ENCODE results near the gene SPSB4.

SPSB4 gene

GRCh38 chr3:141055136-141055535 is 4.0 kb downstream of the SPSB4 start:
- no peak for DNase-seq (ENCODE audit: low spot score)

GRCh38 chr3:141055536-141056445 is 4.6 kb downstream of the SPSB4 start:
- DNase-seq (ENCODE audit: low spot score): no peak

DNA sequence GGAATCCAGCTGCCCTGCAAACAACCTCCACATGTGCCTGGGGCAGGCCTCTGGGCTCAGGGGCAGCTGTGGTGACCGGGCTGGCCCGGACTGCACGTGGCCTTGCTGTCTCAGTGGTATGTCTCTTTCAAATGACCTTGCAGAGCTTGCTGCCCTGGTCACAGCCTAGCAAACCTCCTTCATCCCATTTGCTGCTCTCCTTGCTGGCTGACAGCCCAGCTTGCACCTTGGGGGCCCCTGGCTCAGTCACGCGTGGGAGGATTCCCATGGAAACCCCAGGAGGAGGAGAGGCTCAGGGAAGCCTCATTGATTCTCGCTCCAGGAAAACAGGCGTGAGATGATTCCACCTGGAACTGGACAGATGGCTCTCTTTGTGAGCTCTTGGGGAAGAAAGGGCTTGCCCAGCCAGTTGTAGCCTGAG is 5.6 kb downstream of the SPSB4 start:
- DNase-seq (ENCODE audit: low spot score): no peak

DNA sequence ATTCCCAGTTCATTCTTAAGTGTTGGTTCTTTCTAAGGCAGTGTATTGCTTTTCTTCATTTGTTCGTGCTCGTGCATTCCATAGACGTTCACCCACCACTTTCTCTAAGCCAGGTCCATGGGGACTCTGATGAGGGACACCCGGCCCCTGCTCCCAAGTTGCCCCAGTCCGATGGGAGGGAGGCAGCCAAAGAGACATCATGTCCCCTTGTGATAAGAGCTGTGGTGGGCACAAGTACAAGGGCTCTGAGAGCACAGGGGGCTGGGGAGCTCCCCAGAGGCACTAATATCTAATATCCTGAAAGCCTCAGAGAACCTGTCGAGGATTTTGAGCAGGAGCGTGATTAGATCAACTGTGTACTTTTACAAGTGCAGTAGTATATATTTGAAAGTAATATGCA is 6.3 kb downstream of the SPSB4 start:
- DNase-seq (ENCODE audit: low spot score): no peak

GRCh38 chr3:141057946-141058800 is 7.0 kb downstream of the SPSB4 start:
- DNase-seq (ENCODE audit: low spot score): no peak

- no peak for DNase-seq (ENCODE audit: low spot score)
These were observed 7.8 kb downstream of the SPSB4 start for GRCh38 chr3:141058996-141059395.

GRCh38 chr3:141059816-141060215 is 8.7 kb downstream of the SPSB4 start:
- no peak for DNase-seq (ENCODE audit: low spot score)

DNA sequence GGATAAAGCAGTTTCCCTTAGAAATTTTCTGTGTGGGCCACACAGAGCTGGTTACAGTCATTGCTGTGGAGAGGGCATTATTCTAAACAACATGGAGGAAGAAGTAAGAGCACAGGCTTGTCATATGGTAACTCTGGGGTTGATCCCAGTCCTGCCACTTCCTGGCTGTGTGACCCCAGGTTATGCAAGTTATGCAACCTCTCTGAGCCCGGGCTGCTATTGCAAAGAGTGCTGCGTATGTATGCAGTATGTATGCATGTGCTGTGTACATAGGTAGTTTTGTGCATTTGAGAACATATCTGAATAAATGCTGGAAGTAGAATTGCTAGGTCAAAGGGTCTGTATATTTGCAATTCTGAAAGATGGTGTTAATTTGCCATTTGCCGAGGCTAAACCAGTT is 9.2 kb downstream of the SPSB4 start:
- DNase-seq (ENCODE audit: low spot score): no peak

DNA sequence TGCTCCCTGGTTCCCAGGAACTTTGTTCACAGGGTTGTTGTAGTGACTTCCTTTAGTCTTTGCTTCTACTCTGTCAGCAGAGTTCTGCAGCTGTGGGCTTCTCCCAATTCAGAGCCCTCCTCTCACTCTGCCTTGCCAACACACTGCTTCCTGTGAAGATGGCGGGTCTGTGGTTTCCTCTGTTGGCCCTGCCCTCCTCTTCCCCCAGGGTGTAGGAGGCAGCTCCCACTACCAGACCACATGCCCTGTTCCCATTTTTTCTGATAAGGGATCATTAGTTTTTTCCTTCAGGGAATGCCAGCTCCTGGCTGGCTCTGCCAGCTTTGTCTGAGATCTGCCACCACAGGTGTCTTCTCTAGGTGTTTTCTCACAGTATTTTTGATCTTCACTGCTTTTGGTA is 12.7 kb downstream of the SPSB4 start:
- no peak for DNase-seq (ENCODE audit: low spot score)

DNA sequence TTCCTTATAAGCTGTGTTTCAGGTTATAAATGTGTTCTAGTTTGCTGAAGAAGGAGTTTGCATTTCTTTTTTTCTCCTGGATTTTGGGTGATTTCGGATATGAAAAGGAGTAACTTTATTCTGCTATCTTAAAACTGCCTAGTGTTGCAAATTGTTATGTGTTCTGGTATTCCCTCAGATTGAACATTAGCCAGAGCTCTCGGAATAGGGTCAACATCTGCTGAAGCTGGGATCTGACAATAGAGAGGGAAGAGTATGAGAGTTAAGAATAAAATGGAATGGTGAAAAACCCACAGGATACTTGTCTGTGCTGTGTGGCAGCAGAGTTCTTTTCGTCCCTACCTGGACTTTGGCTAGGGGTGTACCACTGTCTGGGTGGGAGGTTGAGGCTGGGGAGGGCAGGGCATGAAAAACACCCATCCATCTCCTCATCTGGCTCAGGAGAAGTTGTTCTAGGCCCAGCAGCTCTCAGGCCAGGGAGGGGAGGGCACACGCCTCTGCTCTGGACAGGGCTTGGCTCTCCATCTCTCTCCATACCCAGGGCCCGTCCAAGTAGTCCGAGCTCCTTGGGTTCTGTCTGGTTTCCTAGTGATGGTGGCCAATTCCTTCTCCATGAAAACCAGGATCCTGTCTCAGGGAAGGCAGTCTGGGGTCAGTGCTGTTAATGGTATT is 13.2 kb downstream of the SPSB4 start:
- no peak for DNase-seq (ENCODE audit: low spot score)

GRCh38 chr3:141065258-141065657 is 14.1 kb downstream of the SPSB4 start:
- DNase-seq (ENCODE audit: low spot score): no peak

GRCh38 chr3:141065841-141066805 is 15.0 kb downstream of the SPSB4 start:
- no peak for DNase-seq (ENCODE audit: low spot score)

DNA sequence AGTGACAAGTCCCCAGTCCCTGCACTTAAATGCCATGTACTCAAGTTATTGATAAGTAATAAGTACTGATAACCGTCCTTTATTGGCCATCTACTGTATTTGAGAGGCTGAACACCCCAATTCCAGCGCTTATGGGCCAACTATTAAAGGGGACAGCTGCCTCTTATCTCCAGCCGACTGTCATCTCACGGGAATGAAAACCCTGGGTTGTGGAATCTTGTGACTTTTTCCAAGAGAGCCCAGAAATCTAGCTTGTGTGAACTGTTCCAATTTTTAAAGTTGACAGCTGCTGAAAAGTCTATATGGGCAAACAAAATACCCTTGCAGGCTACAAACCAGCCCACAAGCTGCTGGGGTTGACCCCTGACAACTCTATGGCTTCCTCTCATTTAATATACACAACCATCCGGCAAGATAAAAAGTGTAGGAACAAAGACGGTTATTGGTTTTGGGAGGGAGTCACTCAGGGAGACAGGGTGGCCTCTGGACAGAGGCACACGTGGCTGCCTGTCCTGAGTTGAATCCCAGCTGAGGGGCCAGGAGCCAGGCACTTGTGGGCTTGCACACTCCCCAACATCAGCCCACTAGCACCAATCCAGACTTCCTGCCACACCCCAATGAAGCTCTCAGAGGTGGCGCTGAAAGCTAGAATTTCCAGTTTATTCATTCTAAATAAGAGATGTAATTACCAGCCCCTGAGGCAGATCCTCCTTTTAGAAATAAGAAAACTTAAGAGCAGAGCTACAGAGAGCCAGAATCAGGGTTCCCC is 16.2 kb downstream of the SPSB4 start:
- no peak for DNase-seq (ENCODE audit: low spot score)

DNA sequence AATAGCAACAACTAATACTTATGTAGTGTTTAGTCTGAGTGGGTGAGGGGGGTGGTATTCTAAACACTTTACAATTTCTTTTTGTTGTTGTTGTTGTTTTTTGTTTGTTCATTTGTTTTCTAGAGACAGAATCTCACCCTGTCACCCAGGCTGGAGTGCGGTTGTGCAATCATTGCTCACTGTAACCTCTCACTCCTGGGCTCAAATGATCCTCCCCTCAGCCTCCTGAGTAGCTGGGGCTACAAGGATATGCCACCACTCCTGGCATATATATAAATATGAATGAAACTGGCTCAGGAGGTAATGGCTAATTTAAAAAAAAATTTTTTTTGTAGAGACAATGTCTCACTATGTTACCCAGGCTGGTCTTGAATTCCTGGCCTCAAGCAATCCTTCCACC is 19.1 kb downstream of the SPSB4 start:
- no peak for DNase-seq (ENCODE audit: low spot score)

DNA sequence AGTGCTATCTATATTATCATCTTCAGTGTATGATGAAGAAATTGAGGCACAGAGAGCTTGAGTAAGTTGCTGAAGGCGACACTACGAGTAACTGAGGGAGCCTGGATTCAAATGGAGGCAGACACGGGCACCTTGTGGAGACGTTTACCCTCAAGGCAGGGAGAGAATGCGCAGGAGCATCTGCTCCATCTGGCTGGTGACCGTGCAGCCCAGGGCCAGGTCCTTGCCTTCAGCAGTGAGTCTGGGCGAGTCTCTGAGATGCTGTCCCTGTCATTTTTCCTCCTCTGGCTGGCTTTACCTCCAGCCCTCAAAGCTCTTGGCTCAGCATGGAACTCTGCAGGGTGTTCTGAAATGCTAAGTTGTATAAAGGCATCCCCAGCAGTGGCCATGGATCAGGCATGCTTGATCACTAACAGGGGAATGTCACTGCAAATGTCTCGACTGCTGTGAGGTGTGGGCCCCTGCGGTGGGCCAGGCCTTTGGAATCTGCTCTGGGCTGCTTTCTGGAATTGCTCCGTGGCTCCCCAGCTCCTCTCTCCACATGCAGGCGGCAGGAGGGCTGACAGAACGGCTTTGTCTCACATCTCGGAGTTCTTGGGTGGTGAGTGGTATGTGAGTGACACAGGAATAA is 19.7 kb downstream of the SPSB4 start:
- DNase-seq (ENCODE audit: low spot score): no peak

DNA sequence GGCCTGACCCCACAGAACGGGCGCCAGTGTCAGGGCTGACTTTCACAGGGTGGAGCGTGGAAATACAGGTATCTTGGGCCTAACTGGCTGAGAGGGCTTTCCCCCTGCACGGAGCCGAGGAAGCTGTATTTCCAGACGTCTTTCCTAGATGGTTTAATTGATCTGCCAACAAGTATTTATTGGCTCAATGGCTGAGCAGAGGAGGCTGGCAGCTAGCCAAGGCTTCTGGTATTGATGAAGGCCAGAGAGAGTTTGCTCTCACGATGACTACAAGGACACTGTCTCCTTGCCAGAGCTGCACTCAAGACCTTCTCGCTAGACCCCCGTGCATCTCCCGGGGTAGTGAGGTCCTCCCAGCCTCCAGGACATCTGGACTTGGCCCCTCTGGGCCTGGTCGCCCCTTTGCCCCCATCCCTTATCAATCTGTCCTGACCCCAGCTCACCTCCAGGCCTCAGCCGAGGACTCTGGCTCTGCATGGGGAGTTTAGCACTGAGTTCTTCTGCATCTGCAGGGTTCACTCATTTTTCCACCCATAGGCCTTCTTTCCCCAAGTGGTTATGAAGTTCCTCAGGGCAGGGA is 20.6 kb downstream of the SPSB4 start:
- no peak for DNase-seq (ENCODE audit: low spot score)

GRCh38 chr3:141072950-141073349 is 21.8 kb downstream of the SPSB4 start:
- no peak for DNase-seq (ENCODE audit: low spot score)

DNA sequence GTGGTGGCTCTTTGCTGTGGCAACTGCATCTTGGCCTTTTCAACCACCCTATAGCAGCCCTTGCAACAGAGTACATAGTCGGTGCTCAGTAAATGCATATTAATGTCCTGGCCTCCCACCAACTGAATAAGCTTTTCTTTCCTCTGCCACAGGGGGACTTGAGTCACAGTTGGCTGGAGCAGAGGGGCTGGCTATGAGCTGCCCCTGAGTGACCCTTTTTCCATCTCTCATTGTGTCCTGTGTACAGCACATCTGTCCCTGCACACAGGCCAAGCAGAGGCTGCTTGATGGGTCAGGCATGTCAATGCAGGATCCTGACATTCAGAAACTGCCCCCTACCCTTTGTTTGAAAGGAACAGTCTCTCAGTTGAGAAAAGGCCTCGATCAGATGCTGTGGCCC is 22.4 kb downstream of the SPSB4 start:
- no peak for DNase-seq (ENCODE audit: low spot score)

DNA sequence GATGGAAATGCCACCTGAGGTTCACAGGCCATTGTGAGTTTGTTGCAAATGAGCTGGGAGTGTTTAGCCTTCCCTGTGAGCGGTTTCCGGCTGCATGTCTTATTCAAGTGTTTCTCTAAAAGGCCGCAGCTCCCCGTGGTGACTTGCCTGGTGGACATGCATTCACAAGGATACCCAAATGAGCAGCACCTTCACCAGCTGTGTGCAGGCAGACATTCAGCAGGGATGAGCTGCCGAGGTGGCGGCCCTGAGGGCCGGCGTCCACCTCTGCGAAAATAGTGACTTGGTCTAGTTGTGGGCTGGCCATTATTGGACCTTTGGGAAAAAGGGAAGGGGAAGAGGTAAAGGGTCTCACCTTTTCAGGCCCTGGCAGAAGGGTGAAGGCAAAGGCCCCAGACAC is 23.4 kb downstream of the SPSB4 start:
- no peak for DNase-seq (ENCODE audit: low spot score)

Measured in activated CD4-positive, alpha-beta T cell treated with anti-CD3 and anti-CD28 coated beads, Interleukin-2, Interleukin-4, amounts not matched to agents 100 ng/mL and 50 ng/mL, durations not matched to agents 16 hours and 8 hours (primary cell).